PFSK-1 (cell line): Measurements from ENCODE around the gene ARL4C.

ENCODE experiments used
- FOXP2 ChIP-seq: optimal IDR thresholded peaks from 2 replicates; pipeline ENCODE3; 2011; ENCODE audit warnings: borderline replicate concordance, control low read depth, inconsistent platforms; ENCODE audit not compliant: insufficient read depth; ENCODE audit errors: extremely low read length, extremely low read depth
- POLR2AphosphoS5 ChIP-seq: IDR thresholded peaks from 2 replicates; pipeline ENCODE4 v1.6.1; 2012; ENCODE audit warnings: low read depth, mild to moderate bottlenecking, control low read depth, low read length, moderate library complexity
- SIN3A ChIP-seq: IDR thresholded peaks from 2 replicates; pipeline ENCODE4 v1.6.1; 2012; ENCODE audit warnings: mild to moderate bottlenecking, low read length, moderate library complexity, borderline replicate concordance; ENCODE audit not compliant: insufficient read depth
- TAF1 ChIP-seq: IDR thresholded peaks from 2 replicates; pipeline ENCODE4 v1.6.1; 2012; ENCODE audit warnings: low read length, control low read depth, borderline replicate concordance; ENCODE audit not compliant: insufficient read depth
- TF ChIP-seq, protein P1 (sequence below), 2 experiments: IDR thresholded peaks; 2 replicates each; pipeline versions ENCODE4 v1.6.1 to v1.8.0; 2011 to 2012; ENCODE audit warnings: low read depth in 2 of 2, low read length in 2 of 2, control low read depth in 1 of 2, inconsistent platforms in 1 of 2, mild to moderate bottlenecking in 1 of 2, moderate library complexity in 1 of 2; ENCODE audit not compliant: insufficient read depth in 1 of 2

ARL4C gene

DNA sequence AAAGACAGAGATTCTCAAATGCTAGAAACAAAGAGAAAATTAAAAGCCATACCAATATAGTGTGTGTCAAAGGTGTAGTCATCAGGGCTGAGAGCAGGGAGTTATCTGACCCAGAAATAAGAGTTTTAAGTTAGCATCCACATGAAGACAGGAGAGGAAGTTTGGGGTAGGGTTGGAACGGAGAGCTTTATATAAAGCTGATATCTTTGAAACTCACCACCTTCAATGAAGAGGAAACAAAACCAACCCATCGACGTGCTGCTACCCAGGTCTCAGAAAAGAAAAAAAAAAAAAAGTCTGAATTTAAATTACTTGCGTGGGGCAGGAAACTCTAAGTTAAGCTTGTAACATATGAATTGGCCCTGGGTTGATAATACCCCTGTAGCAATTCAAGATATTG, 42.4 kb downstream of the ARL4C start:
- TF ChIP-seq TAF1 (no peak), FOXP2 (no peak), POLR2AphosphoS5 (no peak), SIN3A (no peak)
- TF ChIP-seq, protein P1, sequence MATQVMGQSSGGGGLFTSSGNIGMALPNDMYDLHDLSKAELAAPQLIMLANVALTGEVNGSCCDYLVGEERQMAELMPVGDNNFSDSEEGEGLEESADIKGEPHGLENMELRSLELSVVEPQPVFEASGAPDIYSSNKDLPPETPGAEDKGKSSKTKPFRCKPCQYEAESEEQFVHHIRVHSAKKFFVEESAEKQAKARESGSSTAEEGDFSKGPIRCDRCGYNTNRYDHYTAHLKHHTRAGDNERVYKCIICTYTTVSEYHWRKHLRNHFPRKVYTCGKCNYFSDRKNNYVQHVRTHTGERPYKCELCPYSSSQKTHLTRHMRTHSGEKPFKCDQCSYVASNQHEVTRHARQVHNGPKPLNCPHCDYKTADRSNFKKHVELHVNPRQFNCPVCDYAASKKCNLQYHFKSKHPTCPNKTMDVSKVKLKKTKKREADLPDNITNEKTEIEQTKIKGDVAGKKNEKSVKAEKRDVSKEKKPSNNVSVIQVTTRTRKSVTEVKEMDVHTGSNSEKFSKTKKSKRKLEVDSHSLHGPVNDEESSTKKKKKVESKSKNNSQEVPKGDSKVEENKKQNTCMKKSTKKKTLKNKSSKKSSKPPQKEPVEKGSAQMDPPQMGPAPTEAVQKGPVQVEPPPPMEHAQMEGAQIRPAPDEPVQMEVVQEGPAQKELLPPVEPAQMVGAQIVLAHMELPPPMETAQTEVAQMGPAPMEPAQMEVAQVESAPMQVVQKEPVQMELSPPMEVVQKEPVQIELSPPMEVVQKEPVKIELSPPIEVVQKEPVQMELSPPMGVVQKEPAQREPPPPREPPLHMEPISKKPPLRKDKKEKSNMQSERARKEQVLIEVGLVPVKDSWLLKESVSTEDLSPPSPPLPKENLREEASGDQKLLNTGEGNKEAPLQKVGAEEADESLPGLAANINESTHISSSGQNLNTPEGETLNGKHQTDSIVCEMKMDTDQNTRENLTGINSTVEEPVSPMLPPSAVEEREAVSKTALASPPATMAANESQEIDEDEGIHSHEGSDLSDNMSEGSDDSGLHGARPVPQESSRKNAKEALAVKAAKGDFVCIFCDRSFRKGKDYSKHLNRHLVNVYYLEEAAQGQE (IDR thresholded peaks at IDR 0.05; ENCODE audit: insufficient read depth in 1 of 2, low read depth in 2 of 2, low read length in 2 of 2): no peak

DNA sequence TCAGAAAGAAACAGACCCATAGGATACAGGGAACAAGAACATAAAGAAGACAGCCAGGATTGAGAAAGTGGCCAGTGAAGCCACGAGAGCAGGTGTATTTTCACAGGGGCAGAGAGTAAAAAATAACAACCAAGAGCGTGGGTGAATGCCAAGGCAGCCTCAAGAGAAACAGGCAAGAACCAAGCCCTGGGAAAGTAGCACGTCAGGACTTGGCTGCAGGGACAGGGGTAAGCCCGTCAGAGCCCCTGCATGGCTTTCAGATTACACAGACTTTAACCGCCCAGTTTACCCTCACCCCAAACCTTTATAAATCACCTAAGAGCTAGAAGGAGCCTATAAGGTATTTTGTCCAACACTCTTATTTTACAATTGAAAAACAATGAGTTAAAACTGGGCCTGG, 43.7 kb downstream of the ARL4C start:
- TF ChIP-seq SIN3A (no peak), TAF1 (no peak), FOXP2 (no peak), POLR2AphosphoS5 (no peak)
- TF ChIP-seq, protein P1 (IDR thresholded peaks at IDR 0.05; ENCODE audit: insufficient read depth in 1 of 2, low read depth in 2 of 2, low read length in 2 of 2): no peak

DNA sequence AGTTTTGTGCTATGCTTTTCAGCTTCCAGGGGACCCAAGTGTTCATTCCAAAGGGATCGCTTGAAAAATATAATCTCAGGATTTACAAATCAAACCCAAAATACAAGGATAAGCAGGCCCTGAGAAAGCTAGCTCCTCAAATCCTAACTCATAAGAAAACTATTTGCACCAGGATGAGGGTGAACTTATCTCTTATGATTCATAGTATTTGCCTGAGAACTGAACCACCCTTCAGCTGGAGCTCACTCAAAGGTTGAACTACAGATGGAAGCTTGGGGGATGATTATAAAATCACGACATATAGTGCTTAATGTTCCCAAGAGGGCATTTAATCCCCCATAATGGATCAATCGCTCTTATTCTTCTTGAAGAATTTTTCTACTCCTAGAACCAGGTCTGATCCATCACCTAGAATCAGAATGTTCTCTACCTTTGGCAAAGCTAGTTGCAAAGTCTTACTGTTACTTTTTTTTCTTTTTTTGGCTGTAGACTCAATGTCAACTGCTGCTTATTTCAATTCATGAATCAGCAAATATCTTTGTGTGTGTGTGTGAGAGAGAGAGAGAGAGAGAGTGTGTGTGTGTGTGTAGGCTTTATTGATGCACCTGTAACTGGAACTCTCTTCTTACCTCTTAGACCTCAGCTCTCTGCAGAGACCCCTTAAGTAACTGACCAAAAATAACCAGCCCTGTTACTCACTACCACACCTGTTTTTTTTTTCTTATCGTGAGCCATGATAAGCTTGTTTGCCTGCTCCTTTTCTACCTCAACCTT, 44.8 kb downstream of the ARL4C start:
- TF ChIP-seq, protein P1 (IDR thresholded peaks at IDR 0.05; ENCODE audit: insufficient read depth in 1 of 2, low read depth in 2 of 2, low read length in 2 of 2): no peak
- TF ChIP-seq FOXP2: no peak
- no peak for TF ChIP-seq POLR2AphosphoS5

DNA sequence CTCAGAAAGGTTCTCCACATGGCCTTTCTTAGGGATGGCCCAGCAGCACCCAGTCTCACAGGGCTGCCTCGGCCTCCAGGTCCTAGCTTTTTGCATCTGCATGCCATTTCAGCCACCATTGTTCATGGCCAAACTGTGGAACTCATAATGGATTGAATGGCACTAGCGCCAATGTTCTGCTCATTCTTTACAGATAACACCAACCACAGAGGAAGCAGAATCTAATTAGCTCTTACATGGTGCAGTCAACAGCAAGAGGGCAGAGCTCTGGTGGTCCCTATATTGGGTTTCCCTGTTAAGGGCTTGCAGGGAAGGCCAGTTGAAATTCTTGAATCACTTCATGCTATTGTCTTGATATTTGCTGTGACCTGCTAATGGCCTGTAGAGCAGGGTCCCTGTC, 45.6 kb downstream of the ARL4C start:
- TF ChIP-seq SIN3A (no peak), FOXP2 (no peak), POLR2AphosphoS5 (no peak), TAF1 (no peak)
- TF ChIP-seq, protein P1 (IDR thresholded peaks at IDR 0.05; ENCODE audit: insufficient read depth in 1 of 2, low read depth in 2 of 2, low read length in 2 of 2): no peak

DNA sequence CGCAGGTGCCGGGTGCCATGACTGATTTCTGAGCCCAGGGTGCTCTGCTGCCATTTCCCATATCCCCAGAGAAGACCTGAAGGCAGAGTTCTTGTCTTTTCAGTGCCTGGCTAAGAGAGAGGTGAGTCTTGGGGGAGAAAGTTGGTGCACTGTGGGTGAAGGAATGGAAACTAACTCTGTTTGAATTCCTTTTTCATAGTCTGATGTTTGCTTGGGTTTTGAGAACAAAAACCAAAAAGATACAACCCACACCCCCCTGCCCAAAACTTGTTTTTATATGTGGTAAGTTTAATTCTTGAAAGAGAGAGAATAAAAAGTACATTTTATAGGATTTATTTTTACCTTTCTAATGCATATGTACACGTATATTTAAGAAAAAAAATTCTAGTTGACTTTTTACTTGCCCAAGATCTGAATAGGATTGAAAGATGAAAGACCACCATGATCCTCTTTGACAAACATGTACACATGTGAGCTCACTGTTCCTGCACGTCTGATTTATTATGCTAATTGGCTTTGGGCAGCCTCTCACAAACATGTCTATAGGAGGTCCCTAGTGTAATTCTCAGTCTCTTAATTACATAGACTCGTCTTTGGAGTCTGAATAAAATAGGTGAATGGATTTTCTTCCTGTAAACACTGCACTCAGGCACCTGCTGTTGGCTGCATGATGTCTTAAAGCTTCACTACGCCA, 46.3 kb downstream of the ARL4C start:
- TF ChIP-seq TAF1 (no peak), FOXP2 (no peak), POLR2AphosphoS5 (no peak), SIN3A (no peak)
- TF ChIP-seq, protein P1 (IDR thresholded peaks at IDR 0.05; ENCODE audit: insufficient read depth in 1 of 2, low read depth in 2 of 2, low read length in 2 of 2): no peak
